Measurements from ENCODE around the gene TNFAIP8L2. TPM values are rescaled to one million over a fixed set of nuclear protein-coding genes. Genes with fewer than 3 reads are reported as not detected.

Gene TNFAIP8L2
- polyA plus RNA-seq, 2 of the 4 experiments (the other 2 are of a cell fraction) = not detected

GRCh38 chr1:151133018-151133806 lies 23.2 kb upstream of the TNFAIP8L2 start:
- Histone ChIP-seq H3K4me3 (no peak overlapping the region), H3K4me1 (no peaks in the 10 kb centered on the region), H3K9me3 (no peaks in the 10 kb centered on the region), H3K4me2 (no peak overlapping the region), H3K27ac (no peak overlapping the region)
- 89% methylated on average over 50 of the region's 65 CpGs for WGBS (ENCODE audit: missing lambda C conversion rate)
- peak in 1 of 2 experiments; percentile 18; a peak in 2 of 6 replicates for ATAC-seq
- ChIA-PET POLR2A (no interaction called here), CTCF (interaction anchor here (0.6 to 3.8 kb wide), 6 partner anchors 10 to 44 kb away, joined by 3 to 23 read pairs (median 5); partner anchors contain the start of gene TNFAIP8L2)
- TF ChIP-seq JUN (IDR thresholded peaks at IDR 0.05) (no peak), JUNB (IDR thresholded peaks at IDR 0.05) (no peak), CTCF (IDR thresholded peaks at IDR 0.05) (no peak), RARB (CRISPR knock-in tag; IDR thresholded peaks at IDR 0.05) (no peak), KDM5A (IDR thresholded peaks at IDR 0.05) (no peak), ZC3H11A (IDR thresholded peaks at IDR 0.05) (no peak), E2F6 (IDR thresholded peaks at IDR 0.05; ENCODE audit: borderline replicate concordance, low read depth) (no peak), RFX5 (IDR thresholded peaks at IDR 0.05) (no peak), EP300 (IDR thresholded peaks at IDR 0.05) (no peak), ZFP36 (IDR thresholded peaks at IDR 0.05; ENCODE audit: borderline replicate concordance, partially characterized antibody) (no peak), RCOR1 (IDR thresholded peaks at IDR 0.05; ENCODE audit: low read depth, low read length) (no peak), NFE2L2 (conservative IDR thresholded peaks at IDR 0.05; ENCODE audit: low read length) (no peak)
- TF ChIP-seq, protein P1, sequence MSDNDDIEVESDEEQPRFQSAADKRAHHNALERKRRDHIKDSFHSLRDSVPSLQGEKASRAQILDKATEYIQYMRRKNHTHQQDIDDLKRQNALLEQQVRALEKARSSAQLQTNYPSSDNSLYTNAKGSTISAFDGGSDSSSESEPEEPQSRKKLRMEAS (IDR thresholded peaks at IDR 0.05) = no peak
- TF ChIP-seq, protein P2, sequence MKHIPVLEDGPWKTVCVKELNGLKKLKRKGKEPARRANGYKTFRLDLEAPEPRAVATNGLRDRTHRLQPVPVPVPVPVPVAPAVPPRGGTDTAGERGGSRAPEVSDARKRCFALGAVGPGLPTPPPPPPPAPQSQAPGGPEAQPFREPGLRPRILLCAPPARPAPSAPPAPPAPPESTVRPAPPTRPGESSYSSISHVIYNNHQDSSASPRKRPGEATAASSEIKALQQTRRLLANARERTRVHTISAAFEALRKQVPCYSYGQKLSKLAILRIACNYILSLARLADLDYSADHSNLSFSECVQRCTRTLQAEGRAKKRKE (CRISPR knock-in tag; IDR thresholded peaks at IDR 0.05; ENCODE audit: low read depth) = no peak
- no peak for FAIRE-seq
- DNase-seq (ENCODE audit: low read depth in 1 of 2, low spot score in 1 of 2) = no peak

DNA sequence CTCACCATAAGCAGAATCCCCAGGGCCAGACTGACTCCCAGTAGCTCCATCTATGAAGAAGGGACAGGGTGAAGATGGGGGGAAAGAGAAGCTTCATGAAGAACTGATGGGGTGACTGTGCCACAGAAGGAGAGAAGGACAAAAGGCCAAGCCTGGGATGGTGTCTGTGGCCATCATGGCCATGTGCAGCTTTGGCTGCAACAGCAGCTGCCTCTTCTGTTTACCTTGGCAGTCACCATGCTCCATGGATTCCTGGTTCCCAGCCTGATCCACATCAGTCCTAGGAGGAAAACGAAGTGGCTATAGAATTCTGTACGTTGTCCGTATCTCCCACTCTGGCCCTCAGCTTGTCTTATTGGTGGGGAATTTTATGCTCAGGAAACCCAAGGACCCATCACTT lies 22.1 kb upstream of the TNFAIP8L2 start:
- no peaks in the 10 kb centered on the region for H3K4me1 ChIP-seq
- no peaks in the 10 kb centered on the region for H3K9me3 ChIP-seq
- H3K27ac ChIP-seq = no peak overlapping the region
- ATAC-seq (peak in 1 of 2 experiments; percentile 15; a peak in 2 of 6 replicates), DNase-seq (ENCODE audit: low read depth in 1 of 2, low spot score in 1 of 2) (no peak), FAIRE-seq (no peak)
- POLR2A ChIA-PET = no interaction called here
- H3K4me2 ChIP-seq = no peak overlapping the region
- TF ChIP-seq RFX5 (IDR thresholded peaks at IDR 0.05) (no peak), JUNB (IDR thresholded peaks at IDR 0.05) (no peak), MAZ (IDR thresholded peaks at IDR 0.05; ENCODE audit: borderline replicate concordance, low read depth, low read length) (no peak), KDM5A (IDR thresholded peaks at IDR 0.05) (no peak), POLR2AphosphoS2 (conservative IDR thresholded peaks at IDR 0.05; ENCODE audit: low read length) (no peak), POLR2A (IDR thresholded peaks at IDR 0.05; ENCODE audit: low read length) (no peak), HDAC2 (IDR thresholded peaks at IDR 0.05) (no peak), TFCP2L1 (CRISPR knock-in tag; IDR thresholded peaks at IDR 0.05) (no peak), EHF (CRISPR knock-in tag; IDR thresholded peaks at IDR 0.05) (no peak), FOSL2 (IDR thresholded peaks at IDR 0.05) (no peak), FOSL2 (CRISPR knock-in tag; IDR thresholded peaks at IDR 0.05) (no peak), HEYL (CRISPR knock-in tag; IDR thresholded peaks at IDR 0.05) (no peak), PHF8 (IDR thresholded peaks at IDR 0.05; ENCODE audit: borderline replicate concordance, low read depth) (no peak), HES2 (IDR thresholded peaks at IDR 0.05) (no peak), USF2 (IDR thresholded peaks at IDR 0.05) (no peak), EP300 (IDR thresholded peaks at IDR 0.05) (no peak)
- TF ChIP-seq, protein P3, sequence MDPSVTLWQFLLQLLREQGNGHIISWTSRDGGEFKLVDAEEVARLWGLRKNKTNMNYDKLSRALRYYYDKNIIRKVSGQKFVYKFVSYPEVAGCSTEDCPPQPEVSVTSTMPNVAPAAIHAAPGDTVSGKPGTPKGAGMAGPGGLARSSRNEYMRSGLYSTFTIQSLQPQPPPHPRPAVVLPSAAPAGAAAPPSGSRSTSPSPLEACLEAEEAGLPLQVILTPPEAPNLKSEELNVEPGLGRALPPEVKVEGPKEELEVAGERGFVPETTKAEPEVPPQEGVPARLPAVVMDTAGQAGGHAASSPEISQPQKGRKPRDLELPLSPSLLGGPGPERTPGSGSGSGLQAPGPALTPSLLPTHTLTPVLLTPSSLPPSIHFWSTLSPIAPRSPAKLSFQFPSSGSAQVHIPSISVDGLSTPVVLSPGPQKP (IDR thresholded peaks at IDR 0.05; ENCODE audit: low read depth, low read length) = no peak
- TF ChIP-seq, protein P4, sequence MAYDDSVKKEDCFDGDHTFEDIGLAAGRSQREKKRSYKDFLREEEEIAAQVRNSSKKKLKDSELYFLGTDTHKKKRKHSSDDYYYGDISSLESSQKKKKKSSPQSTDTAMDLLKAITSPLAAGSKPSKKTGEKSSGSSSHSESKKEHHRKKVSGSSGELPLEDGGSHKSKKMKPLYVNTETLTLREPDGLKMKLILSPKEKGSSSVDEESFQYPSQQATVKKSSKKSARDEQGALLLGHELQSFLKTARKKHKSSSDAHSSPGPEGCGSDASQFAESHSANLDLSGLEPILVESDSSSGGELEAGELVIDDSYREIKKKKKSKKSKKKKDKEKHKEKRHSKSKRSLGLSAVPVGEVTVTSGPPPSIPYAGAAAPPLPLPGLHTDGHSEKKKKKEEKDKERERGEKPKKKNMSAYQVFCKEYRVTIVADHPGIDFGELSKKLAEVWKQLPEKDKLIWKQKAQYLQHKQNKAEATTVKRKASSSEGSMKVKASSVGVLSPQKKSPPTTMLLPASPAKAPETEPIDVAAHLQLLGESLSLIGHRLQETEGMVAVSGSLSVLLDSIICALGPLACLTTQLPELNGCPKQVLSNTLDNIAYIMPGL (CRISPR knock-in tag; IDR thresholded peaks at IDR 0.05; ENCODE audit: borderline replicate concordance) = no peak
- TF ChIP-seq, protein P2 (CRISPR knock-in tag; IDR thresholded peaks at IDR 0.05; ENCODE audit: low read depth) = no peak
- WGBS (ENCODE audit: missing lambda C conversion rate) = 84% methylated on average over 3 of the region's 3 CpGs
- no peak overlapping the region for H3K4me3 ChIP-seq
- CTCF ChIA-PET = interaction anchor here (0.9 to 3.8 kb wide), 7 partner anchors 10 to 34 kb away, joined by 3 to 23 read pairs (median 4); partner anchors contain the start of gene TNFAIP8L2

Data from A549 (cell line).